ENCODE measurements around the gene RER1. TPM values are rescaled to one million over a fixed set of nuclear protein-coding genes. Genes with fewer than 3 reads are reported as not detected.

RER1 gene
- total RNA-seq, 1 experiment from 2014 or later = 110 TPM

- no peaks in the 10 kb centered on the region for H3K27me3 ChIP-seq (ENCODE audit: insufficient read depth, low read length)
- H2BK12ac ChIP-seq (ENCODE audit: insufficient read length, low read depth, low read length) = no peak overlapping the region
- H3K23me2 ChIP-seq (ENCODE audit: insufficient read length, low read depth, low read length, poor library complexity, severe bottlenecking) = no peaks in the 10 kb centered on the region
- WGBS (ENCODE audit: extremely low coverage, insufficient read length, low lambda C conversion rate) = no CpG with 5 or more reads among the region's 19 CpGs
- H3T11ph ChIP-seq (ENCODE audit: low read length) = no peak overlapping the region
- Mint-ChIP-seq H3K27ac (peak overlapping the region in 1 of 3 experiments; percentile 74; a peak in 1 of 7 replicates), H3K4me1 (peaks cover 3 to 8% of the 10 kb centered on the region in 2 experiments; a peak in 3 of 4 replicates), H3K4me3 (no peak overlapping the region), H3K36me3 (ENCODE audit: insufficient read depth in 1 of 3, low read depth in 3 of 3) (no peaks in the 10 kb centered on the region), H3K9me3 (no peaks in the 10 kb centered on the region), H3K27me3 (ENCODE audit: low read depth) (peaks cover 4% of the 10 kb centered on the region)
- no peak overlapping the region for H3K9ac ChIP-seq (ENCODE audit: extremely low read depth, insufficient read length, low read length)
- no peak overlapping the region for H4K5ac ChIP-seq (ENCODE audit: insufficient read length, low read depth, low read length)
- H2AFZ ChIP-seq (ENCODE audit: low read length) = no peak overlapping the region
- no peaks in the 10 kb centered on the region for H3K79me1 ChIP-seq (ENCODE audit: insufficient read depth, low read depth, low read length, poor library complexity, severe bottlenecking)
- no peaks in the 10 kb centered on the region for H3K4me1 ChIP-seq (ENCODE audit: insufficient read depth, low read length)
- no peak overlapping the region for H2BK120ac ChIP-seq (ENCODE audit: low read depth, low read length, poor library complexity, severe bottlenecking)
- no peak overlapping the region for H3K4ac ChIP-seq (ENCODE audit: low read depth, low read length)
- no peak overlapping the region for H2BK5ac ChIP-seq (ENCODE audit: insufficient read length, low read length)
- H4K8ac ChIP-seq (replicated peaks; ENCODE audit: insufficient read length, low read depth, low read length) = no peak overlapping the region
- no peak overlapping the region for H3K4me2 ChIP-seq (ENCODE audit: insufficient read depth, insufficient read length, low read length)
- no peak overlapping the region for H4K91ac ChIP-seq (ENCODE audit: insufficient read length, low read depth, low read length)
- H3K18ac ChIP-seq (ENCODE audit: insufficient read length, low read depth, low read length) = no peak overlapping the region
- no peaks in the 10 kb centered on the region for H3K9me3 ChIP-seq (ENCODE audit: control insufficient read depth, low read depth, low read length)
- H3K23ac ChIP-seq (ENCODE audit: insufficient read length, low read depth, low read length) = no peak overlapping the region
- DNase-seq = no peak
- H2BK20ac ChIP-seq (ENCODE audit: low read depth, low read length, poor library complexity, severe bottlenecking) = no peak overlapping the region
- H3K56ac ChIP-seq (ENCODE audit: insufficient read length, low read depth, low read length) = no peak overlapping the region
- H2BK15ac ChIP-seq (ENCODE audit: low read depth, low read length) = no peak overlapping the region
- no peaks in the 10 kb centered on the region for H4K20me1 ChIP-seq (ENCODE audit: control insufficient read depth, insufficient read depth, insufficient read length)
- H3K14ac ChIP-seq (ENCODE audit: insufficient read depth, low read length) = 0 out of 2 replicates have a peak overlapping the region, but pooled peaks have one; percentile 9
- TF ChIP-seq, protein P1, sequence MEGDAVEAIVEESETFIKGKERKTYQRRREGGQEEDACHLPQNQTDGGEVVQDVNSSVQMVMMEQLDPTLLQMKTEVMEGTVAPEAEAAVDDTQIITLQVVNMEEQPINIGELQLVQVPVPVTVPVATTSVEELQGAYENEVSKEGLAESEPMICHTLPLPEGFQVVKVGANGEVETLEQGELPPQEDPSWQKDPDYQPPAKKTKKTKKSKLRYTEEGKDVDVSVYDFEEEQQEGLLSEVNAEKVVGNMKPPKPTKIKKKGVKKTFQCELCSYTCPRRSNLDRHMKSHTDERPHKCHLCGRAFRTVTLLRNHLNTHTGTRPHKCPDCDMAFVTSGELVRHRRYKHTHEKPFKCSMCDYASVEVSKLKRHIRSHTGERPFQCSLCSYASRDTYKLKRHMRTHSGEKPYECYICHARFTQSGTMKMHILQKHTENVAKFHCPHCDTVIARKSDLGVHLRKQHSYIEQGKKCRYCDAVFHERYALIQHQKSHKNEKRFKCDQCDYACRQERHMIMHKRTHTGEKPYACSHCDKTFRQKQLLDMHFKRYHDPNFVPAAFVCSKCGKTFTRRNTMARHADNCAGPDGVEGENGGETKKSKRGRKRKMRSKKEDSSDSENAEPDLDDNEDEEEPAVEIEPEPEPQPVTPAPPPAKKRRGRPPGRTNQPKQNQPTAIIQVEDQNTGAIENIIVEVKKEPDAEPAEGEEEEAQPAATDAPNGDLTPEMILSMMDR (conservative IDR thresholded peaks at IDR 0.05) = no peak
- H3K27ac ChIP-seq (ENCODE audit: insufficient read length, low read depth, low read length) = no peak overlapping the region
- H3K79me2 ChIP-seq (ENCODE audit: insufficient read depth, low read length) = no peaks in the 10 kb centered on the region
- H2AK5ac ChIP-seq (ENCODE audit: insufficient read length, low read length) = no peak overlapping the region
Measured at GRCh38 chr1:2452932-2453315, 61.3 kb downstream of the RER1 start.
